CD4-positive, alpha-beta T cell treated with Interleukin-4 for 4 hours (primary cell): ENCODE measurements around the gene DLGAP1.
"Not testable (repeated sequence)": the region's sequence is repeated elsewhere in the genome, so short reads cannot be mapped to it uniquely, and the experiment has no call there.

Experiments
- DNase-seq: peaks from one replicate; pipeline ENCODE4 v3.0.0-alpha.2; 2020

Gene DLGAP1

DNA sequence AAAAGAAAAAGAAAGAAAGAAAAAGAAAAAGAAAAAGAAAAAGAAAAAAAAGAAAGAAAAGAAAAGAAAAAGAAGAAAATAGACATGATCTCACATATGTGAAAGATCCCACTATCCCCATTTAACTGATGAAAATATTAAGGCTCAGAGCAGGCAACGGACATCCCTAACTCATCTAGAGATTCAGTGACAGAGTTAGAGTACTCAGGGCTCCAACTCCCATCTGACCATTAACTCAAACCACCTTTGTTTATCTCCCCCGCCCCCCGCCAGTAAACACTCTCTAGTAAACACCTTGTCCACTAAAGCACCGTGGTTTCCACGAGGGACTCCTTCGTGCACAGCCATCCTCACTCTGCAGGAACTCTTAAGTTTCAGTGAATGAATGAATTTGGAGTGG lies 862.2 kb downstream of the DLGAP1 start:
- DNase-seq, result no peak

DNA sequence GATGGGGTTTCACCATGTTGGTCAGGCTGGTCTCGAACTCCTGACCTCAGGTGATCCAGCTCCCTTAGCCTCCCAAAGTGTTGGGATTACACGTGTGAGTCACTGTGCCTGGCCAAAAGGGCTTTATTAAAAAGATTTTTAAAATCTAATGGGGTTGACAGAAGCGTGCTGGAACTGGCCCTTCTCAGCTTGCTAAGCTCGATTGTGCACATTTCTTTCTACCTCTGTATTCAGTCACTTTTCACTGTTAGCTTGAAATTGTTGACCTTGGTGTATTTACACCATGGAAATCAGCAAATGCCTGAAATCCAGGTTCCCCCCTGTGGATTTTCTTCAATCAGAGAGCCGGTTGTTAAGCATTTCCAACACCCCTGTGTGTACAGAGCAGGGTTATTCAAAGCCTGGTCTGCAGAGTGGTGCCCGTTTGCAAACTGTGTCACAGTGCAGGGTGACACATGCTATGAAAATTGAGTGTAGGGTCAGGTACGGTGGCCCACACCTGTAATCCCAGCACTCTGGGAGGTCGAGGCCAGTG lies 864.9 kb downstream of the DLGAP1 start:
- DNase-seq, result no peak

DNA sequence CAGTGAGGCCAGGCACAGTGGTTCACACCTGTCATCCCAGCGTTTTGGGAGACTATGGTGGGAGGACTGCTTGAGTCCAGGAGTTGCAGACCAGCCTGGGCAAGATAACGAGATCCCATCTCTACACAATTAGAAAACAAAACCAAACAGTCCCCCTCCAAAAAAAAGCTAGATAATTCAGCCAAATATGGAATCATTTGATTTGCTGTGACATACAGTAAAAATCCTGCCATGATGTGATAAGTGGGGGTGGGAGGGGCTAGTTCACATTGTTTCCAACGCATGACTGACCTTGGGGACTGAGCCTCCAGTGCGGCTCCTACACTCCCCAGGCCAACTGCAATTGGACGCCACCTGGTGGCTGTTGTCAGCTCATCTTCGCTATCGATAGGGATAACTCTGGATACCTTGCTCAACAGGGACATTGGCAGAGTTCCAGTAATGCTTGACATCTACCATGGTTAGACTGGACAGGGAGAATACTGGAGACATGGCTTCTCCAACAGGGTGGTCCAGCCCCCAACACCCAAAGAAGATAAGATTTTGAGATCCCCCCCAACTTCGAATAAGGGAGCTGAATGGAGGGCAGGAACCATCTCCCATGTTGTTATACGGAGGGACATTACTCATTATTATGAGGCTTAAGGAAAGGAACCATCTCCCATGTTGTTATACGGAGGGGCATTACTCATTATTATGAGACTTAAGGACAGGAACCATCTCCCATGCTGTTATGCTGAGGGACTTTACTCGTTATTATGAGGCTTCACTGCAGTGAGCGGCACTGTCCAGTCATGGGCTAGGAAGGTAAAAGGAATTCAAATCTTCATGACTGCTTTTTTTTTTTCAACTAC lies 869.2 kb downstream of the DLGAP1 start:
- DNase-seq, result peak; percentile 71

DNA sequence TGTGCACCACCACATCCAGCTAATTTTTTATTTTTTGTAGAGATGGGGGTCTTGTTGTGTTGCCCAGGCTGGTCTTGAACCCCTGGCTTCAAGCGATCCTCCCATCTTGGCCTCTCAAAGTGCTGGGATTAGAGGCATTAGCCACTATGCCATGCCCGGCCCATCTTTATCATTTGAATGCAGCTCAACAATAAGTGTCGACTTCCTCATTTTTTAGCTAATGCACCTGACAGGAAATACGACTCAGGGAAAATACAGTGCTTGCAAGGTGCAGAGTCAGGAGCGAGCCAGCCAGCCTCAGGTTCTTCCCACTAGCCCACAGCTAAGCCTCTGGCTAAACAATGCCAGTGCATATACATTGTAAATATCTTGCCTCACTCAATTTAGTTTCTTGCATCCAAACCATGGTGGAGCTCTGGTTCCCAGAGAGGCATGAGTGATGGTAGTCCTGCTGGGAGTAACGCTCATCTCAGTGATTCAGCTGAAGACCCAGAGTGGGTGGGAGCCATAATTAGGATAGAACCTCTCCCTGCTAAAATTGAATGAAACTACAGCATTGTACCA lies 870.1 kb downstream of the DLGAP1 start:
- no peak for DNase-seq

DNA sequence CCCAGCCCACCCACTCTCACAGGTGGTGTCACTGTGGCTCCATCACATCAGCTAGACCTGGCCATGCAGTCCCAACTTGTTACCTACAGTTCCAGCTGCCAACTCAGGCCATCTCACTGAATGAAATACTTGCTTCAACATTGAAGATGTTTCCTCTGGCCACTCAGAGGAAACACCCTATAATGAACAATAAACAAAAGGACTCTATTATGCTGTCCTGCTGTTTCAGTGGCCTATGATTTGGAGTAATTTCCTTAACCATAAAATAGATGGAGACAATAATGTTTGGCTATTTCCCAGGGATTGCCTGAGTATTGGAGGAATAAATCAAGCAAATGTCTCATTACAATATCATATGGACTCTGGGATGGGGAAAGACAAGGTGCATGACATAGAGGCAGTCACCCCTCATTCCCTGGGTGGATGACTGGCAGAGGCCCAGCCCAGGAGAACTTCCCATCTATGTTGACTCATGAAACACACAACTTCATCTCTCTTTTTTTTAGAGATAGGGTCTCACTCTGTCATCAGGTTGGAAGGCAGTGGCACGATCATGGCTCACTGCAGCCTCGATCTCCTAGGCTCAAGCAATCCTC lies 870.7 kb downstream of the DLGAP1 start:
- DNase-seq, result no peak

DNA sequence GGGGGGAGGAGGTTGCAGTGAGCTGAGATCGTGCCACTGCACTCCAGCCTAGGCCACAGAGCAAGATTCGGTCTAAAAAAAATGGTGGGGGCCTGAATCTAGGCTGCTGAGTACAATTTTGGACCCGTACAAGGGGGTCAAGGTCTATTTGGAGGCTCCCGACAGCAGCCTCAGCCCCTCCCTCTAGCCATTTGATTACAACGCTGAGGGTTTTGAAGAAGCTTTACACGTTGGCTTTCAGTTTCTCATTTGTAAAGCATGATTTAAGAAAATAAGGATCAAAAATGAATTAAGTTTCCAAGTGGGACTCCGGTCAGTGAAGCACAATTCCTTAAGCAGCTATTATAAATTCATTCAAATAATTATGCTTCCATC lies 871.2 kb downstream of the DLGAP1 start:
- no peak for DNase-seq

DNA sequence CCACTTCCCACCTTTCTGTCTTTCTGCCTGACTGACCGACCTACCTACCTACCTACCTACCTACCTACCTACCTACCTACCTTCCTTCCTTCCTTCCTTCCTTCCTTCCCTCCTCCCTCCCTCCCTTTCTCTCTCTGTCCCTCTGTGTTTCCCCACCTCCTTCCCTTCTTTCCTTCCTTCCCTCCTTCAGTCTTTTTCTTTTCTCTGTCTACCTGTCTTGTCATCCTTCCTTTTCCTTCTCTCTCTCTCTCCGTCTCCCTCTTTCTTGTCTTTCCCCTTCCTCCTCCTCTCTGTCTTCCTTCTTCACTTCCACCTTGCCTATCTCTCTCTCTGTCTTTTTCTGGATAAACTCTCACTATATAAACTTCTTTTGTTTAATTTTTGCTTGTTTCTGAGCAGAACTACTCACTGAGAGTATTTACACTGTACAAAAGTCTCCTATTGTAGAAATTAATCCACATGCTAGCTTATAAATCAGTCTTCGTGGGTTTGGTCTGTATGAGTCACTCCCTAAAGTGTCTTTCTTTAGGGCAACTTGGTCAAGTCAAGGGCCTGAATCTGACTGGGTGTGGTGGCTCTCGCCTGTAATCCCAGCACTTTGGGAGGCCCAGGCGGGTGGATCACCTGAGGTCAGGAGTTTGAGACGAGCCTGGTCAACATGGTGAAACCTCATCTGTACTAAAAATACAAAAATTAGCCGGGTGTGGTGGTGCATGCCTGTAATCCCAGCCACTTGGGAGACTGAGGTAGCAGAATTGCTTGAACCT lies 871.8 kb downstream of the DLGAP1 start:
- not testable (repeated sequence) for DNase-seq

DNA sequence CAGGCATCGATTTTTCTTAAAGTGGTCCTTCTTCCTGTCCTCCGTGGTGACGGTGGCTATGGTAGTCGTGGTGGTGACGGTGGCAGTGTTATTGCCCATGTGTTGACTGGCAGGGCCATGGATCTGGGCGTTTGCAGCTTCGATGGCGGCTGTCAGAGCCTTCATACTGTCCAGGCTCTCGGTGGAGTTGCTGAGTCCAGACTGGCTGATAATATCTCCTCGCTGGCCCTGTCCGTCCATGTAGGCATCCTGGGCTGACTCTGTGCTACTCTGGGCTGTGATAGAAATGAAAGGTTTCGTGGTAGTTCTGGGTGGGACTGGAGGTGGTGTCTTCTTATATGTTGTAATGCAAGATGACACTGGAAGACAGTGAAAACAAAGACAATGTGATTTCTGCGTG lies 873.2 kb downstream of the DLGAP1 start:
- no peak for DNase-seq

DNA sequence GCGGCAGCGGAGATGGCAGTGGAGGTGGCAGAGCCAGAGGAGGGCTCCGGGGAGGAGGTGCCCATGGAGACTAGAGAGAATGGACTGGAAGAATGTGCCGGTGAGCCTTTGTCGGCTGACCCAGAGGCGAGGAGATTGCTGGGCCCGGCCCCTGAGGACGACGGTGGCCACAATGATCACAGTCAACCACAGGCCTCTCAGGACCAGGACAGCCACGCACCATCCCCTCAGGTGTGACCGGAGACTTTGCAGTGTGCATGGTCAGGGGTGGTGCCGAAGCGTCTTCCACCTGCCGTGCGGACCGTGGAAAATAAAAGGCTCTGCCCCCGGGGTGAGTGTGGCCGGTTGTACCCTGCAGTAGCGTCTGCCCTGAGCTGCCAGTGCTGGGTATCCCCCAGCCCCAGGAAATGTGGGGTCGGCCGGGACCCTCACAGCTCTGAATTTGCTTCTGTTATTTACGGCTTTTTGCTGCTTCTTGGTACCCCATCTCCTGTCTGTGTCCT lies 874.5 kb downstream of the DLGAP1 start:
- DNase-seq, result not testable (repeated sequence)

DNA sequence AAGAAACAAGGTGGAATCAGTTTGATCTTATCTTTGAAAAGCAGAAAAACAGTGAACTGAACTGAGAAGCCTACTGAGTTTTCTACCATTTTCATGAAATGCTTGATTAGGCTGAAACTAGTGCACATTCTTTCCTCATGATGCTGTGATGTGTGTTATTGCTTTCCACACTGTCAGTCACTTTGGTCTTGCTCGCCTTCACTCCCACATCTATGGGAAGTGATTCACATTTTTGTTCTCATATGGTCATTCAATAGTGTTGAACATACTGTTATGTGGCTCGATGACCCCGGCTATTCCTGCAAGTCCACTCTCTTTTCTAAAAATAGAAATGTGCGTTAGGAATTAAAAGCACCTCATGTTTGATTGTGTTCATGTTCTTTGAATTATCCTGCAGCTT lies 875.4 kb downstream of the DLGAP1 start:
- DNase-seq, result no peak

DNA sequence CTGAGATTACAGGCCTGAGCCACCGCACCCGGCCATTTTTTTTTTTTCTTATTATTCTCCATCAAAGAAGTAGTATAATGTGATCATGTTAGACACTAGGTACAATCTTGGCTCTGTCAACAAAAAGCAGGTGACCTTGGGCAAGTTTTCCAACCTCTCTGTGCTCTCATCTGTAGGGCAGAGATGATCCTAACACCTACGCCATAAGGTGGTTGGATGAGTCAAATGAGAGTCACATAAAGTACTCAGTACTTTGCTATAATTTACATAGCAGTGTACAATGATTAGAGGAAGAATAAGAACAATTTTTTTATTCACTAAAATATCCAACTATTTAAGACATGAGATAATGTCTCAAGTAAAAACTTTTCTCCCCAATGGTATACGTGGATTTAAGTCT lies 876.5 kb downstream of the DLGAP1 start:
- DNase-seq, result no peak

DNA sequence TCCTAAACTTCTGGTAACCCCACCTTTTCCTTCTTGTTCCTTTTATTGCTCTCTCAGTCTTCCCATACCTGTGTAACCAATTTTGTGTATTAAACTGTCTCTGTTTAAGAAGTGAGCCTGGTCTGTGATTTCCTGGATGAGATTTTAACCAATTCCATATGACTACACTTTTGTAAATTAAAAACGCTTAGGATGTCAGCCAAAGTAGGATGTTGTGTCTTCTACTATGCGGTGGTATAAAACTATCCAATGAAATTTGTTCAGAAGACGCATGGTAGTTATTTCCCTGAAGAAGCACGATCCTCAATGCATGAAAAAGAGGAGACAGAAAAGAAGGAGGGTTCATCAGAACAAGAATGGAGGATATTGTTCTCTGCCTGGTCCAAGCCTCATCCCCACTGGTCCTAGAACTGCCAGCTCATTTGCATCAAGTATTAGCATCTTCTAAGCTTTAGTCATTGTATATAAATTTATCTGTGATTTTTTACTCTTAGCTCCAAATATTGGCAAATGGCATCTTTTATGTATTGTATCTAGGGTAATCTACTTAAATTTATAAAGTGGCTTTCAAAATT lies 877.7 kb downstream of the DLGAP1 start:
- DNase-seq, result no peak

DNA sequence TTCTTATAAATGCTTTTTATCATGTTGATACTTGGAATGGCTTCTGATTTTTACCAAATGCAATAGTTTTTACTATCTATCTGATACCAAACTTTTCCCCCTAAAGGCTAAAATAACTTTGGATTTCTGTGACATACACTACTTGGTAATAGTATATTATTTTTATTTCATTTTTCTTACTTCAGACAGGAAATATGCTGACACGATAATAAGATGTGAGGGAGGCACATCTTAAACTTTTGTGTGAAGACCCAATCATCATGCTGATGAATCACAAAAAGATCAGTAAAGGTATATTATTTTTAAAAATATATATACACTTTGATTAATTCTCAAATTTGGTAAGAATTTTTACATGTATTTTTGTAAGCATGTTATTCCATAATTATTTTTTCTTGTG lies 882.3 kb downstream of the DLGAP1 start:
- no peak for DNase-seq

DNA sequence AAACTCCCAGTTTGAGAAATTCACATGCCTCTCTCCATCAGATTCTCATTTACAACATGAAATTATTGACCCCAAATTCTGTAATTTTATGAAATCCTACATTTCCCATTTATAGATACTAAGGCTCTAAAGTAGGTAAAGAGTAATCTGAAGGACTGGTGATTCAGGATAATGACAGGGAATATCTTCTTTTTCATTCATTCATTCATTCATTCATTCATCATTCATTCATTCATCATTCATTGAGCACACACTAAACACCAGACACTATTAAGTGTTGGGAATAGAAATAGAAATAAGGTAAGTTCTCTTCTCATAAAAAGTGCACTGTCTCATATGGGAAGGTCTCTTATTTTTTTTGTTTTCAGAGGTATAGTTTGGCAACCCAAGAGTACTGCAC lies 888.3 kb downstream of the DLGAP1 start:
- DNase-seq, result no peak

DNA sequence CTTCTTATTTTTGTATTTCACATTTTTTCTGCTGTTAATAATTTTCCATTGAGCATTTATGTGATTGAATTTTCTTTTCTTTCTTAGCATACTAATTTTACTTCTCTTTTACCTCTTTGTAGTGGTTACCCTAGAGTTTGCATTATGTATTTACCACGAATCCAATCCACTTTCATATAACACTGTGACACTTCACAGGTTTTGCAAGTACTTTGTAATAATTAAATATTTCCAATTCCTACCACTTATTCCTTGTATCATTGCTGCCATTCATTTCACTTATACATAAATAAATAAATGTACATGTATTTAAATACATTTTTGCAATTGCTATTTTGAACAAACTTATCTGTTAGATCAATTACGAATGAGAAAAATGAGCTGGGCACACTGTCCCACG lies 894.4 kb downstream of the DLGAP1 start:
- DNase-seq, result no peak

DNA sequence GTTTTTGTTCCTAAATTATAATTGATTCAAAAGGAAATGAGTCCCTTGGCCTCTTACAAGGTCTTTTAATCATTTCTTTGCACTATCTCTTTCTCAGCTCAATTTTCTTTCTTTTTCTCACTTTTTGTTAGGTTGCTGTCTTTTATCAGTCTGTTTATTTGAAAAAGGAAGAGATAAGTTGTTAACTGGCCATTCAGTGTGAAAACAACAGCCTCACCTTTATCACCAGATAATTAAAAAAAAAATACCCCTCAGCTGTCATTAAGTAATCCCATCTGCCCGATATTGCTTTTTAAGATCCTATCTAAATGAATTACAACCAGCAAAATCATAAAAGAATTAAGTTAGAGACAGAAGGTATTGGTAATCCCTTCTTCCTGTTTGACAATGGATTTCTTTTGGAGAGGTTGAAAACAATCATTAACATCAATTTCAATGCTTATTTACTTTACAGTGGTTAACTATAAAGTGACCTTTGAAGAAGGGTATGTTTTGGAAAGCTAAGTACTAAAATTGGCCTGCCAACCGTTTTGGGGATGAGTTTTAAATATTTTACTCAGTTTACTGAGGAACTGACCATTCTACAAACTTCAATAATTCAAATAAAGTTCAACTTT lies 900.2 kb downstream of the DLGAP1 start:
- DNase-seq, result no peak

DNA sequence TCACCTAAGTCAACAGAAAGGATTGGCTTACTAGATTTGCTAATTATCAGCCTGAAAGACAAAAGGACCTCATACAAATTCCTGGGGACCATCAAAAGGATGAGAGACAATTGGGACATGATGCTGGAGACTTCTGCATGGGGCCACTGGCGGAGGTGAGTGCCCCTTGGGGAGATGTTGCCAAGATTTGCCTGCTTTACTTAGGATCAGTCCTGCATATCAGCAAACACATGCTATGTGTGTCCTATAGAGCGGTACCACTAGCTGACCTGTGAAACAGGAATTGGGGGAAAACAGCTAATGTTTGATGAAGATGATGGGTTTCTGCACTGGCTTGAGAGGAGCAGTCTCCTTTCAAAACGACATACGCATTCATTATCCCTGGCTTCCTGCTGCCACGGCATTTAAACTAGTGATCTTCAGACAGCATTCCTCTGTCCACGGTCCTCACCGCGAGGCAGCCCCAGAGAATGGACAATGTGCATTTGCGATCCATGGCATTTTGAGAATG lies 901.0 kb downstream of the DLGAP1 start:
- DNase-seq, result no peak

DNA sequence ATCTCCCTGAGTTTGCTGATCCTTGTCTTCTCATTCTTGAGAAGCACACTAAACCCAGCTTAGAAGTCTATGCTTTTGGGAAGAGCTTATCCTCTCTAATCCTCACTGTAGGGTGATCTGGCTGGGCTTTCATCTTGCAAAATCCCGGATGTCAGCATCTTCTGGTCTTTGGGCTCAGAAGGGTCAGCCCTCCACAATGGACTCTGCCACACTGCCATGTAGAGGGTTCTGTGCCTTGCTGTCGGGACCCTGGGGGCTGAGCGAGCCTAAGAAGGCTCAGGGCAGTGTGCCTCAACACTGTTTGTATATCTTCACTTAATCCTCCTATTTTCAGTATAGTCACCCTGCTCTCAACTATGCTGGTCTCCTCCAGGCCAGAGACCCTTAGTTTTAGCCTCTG lies 902.8 kb downstream of the DLGAP1 start:
- DNase-seq, result no peak

DNA sequence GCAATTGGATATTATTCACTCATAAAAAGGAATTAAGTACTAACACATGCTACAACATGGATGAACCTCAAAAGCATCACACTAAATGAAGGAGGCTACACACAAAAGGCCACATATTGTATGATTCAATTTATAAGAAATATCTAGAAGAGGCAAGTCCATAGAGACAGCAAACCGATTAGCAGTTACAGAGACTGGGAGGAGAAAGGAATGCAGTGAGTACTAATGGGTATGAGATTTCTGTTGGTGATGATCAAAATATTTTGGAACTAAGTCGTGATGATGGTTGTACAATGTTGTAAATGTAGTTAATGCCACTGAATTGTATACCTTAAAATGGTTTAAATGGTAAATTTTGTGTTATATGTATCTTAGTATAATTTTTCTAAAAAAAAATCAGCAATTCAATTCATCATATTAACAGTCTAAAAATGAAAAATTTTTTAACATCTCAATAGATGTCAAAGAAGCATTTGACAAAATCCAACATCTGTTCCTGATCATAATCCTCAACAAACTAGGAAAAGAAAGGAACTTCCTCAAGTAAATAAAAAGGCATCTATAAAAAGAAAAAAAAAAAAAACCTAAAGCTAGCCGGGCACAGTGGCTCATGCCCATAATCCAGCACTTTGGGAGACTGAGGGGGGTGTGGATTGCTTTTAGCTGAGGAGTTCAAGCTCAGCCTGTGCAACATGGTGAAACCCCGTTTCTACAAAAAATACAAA lies 907.1 kb downstream of the DLGAP1 start:
- DNase-seq, result no peak

DNA sequence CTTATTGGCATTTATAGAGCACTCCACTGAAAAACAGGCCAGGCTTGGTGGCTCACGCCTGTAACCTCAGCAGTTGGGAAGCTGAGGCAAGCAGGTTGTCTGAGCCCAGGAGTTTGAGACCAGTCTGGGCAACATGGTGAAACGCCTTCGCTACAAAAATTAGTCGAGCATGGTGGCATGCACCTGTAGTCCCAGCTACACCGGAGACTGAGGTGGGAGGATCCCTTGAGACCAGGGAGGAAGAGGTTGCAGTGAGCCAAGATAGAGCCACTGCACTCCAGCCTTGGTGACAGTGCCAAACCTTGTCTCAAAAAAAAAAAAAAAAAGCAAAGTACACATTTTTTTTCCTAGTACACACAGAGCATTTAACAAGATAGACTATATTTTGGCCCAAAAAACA lies 909.0 kb downstream of the DLGAP1 start:
- no peak for DNase-seq

DNA sequence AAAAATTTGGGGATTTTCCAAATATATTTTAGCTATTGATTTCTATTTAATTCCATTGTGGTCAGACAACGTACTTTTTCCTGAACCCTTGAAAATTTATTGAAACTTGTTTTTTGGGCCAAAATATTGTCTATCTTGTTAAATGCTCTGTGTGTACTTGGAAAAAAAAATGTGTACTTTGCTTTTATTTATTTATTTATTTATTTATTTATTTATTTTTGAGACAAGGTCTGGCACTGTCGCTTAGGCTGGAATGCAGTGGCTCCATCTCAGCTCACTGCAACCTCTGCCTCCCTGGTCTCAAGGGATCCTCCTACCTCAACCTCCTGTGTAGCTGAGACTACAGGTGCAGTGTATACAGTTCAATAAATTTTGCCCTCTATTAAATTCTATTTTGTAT lies 910.6 kb downstream of the DLGAP1 start:
- DNase-seq, result no peak
